HG03135 (cell line): ENCODE data around the gene SCN10A.

Source experiments
- ATAC-seq: cut with Tn5 transposase; IDR thresholded peaks from one replicate; pipeline ENCODE4 v1.9.1; 2021; ENCODE audit warnings: mild to moderate bottlenecking, moderate library complexity; ENCODE audit not compliant: unreplicated experiment

SCN10A gene

GRCh38 chr3:38782148-38782547 is 33.9 kb downstream of the SCN10A start:
- no peak for ATAC-seq

GRCh38 chr3:38773528-38773927 is 42.5 kb downstream of the SCN10A start:
- ATAC-seq: no peak

- ATAC-seq: no peak
Observed at GRCh38 chr3:38763569-38763968, 52.4 kb downstream of the SCN10A start.

- ATAC-seq: no peak
Observed at GRCh38 chr3:38758557-38758956, 57.5 kb downstream of the SCN10A start.

GRCh38 chr3:38757721-38758120 is 58.3 kb downstream of the SCN10A start:
- ATAC-seq: no peak

GRCh38 chr3:38756892-38757291 is 59.1 kb downstream of the SCN10A start:
- ATAC-seq: no peak

GRCh38 chr3:38755130-38755529 is 60.9 kb downstream of the SCN10A start:
- ATAC-seq: no peak

- ATAC-seq: no peak
Observed at GRCh38 chr3:38746641-38747040, 69.4 kb downstream of the SCN10A start.

- ATAC-seq: no peak
Observed at GRCh38 chr3:38743043-38743442, 73.0 kb downstream of the SCN10A start.

GRCh38 chr3:38742550-38742949 is 73.5 kb downstream of the SCN10A start:
- no peak for ATAC-seq

- no peak for ATAC-seq
Observed at GRCh38 chr3:38740537-38740936, 75.5 kb downstream of the SCN10A start.

- no peak for ATAC-seq
Observed at GRCh38 chr3:38739931-38740330, 76.1 kb downstream of the SCN10A start.

GRCh38 chr3:38739396-38739689 is 76.7 kb downstream of the SCN10A start:
- no peak for ATAC-seq

- ATAC-seq: no peak
Observed at GRCh38 chr3:38738630-38739395, 77.2 kb downstream of the SCN10A start.

- no peak for ATAC-seq
Observed at GRCh38 chr3:38731522-38731921, 84.5 kb downstream of the SCN10A start.

GRCh38 chr3:38730281-38730680 is 85.7 kb downstream of the SCN10A start:
- no peak for ATAC-seq

- ATAC-seq: no peak
Observed at GRCh38 chr3:38728008-38728407, 88.0 kb downstream of the SCN10A start.

- no peak for ATAC-seq
Observed at GRCh38 chr3:38726751-38727150, 89.3 kb downstream of the SCN10A start.

- ATAC-seq: no peak
Observed at GRCh38 chr3:38725726-38726419, 90.1 kb downstream of the SCN10A start.

- no peak for ATAC-seq
Observed at GRCh38 chr3:38724392-38724736, 91.7 kb downstream of the SCN10A start.

- no peak for ATAC-seq
Observed at GRCh38 chr3:38723569-38724391, 92.2 kb downstream of the SCN10A start.
